ENCODE data around the gene MICU2. TPM values are rescaled to one million over a fixed set of nuclear protein-coding genes. Genes with fewer than 3 reads are reported as not detected.

The MICU2 gene
- polyA plus RNA-seq, 1 experiment: 20.3 TPM

- no peak for TF ChIP-seq CTCF (IDR thresholded peaks at IDR 0.05; ENCODE audit: insufficient read depth, low read depth, low read length)
- CTCF ChIA-PET: interaction anchor here (0.6 to 3.4 kb wide), 5 partner anchors 12 to 161 kb away, joined by 3 to 17 read pairs (median 3); no protein-coding TSS in a partner anchor
- no peaks in the 10 kb centered on the region for H3K36me3 ChIP-seq (ENCODE audit: control insufficient read depth, insufficient read depth, low read length)
- peak within 1 kb of the TSS; percentile 83 for H3K4me3 ChIP-seq (ENCODE audit: low read depth, low read length)
- POLR2A ChIA-PET: no interaction called here
- DNase-seq (ENCODE audit: low read depth): no peak
- H3K27me3 ChIP-seq (ENCODE audit: control insufficient read depth, insufficient read depth, low read length): no peaks in the 10 kb centered on the region
Measured at GRCh38 chr13:21458813-21459701, 144.9 kb downstream of the MICU2 start, which contains the start of gene ZDHHC20. Gene ZDHHC20 (minus strand): TSS chr13:21459303. CDS start chr13:21459171, 132 bp downstream.

GRCh38 chr13:21458451-21458812 is 145.5 kb downstream of the MICU2 start:
- H3K27me3 ChIP-seq (ENCODE audit: control insufficient read depth, insufficient read depth, low read length): no peaks in the 10 kb centered on the region
- TF ChIP-seq CTCF (IDR thresholded peaks at IDR 0.05; ENCODE audit: insufficient read depth, low read depth, low read length): no peak
- H3K4me3 ChIP-seq (ENCODE audit: low read depth, low read length): peak overlapping the region; percentile 83
- ChIA-PET CTCF (interaction anchor here (0.6 to 3.4 kb wide), 3 partner anchors 18 to 160 kb away, joined by 3 to 17 read pairs (median 3); no protein-coding TSS in a partner anchor), POLR2A (no interaction called here)
- no peak for DNase-seq (ENCODE audit: low read depth)
- H3K36me3 ChIP-seq (ENCODE audit: control insufficient read depth, insufficient read depth, low read length): no peaks in the 10 kb centered on the region

GRCh38 chr13:21453387-21454081 is 150.4 kb downstream of the MICU2 start:
- Histone ChIP-seq H3K36me3 (ENCODE audit: control insufficient read depth, insufficient read depth, low read length) (no peaks in the 10 kb centered on the region), H3K27me3 (ENCODE audit: control insufficient read depth, insufficient read depth, low read length) (no peaks in the 10 kb centered on the region), H3K4me3 (ENCODE audit: low read depth, low read length) (no peak overlapping the region)
- no peak for DNase-seq (ENCODE audit: low read depth)
- POLR2A ChIA-PET: no interaction called here
- no peak for TF ChIP-seq CTCF (IDR thresholded peaks at IDR 0.05; ENCODE audit: insufficient read depth, low read depth, low read length)
- CTCF ChIA-PET: no interaction called here

- no peaks in the 10 kb centered on the region for H3K36me3 ChIP-seq (ENCODE audit: control insufficient read depth, insufficient read depth, low read length)
- H3K4me3 ChIP-seq (ENCODE audit: low read depth, low read length): no peak overlapping the region
- ChIA-PET CTCF (no interaction called here), POLR2A (no interaction called here)
- no peak for DNase-seq (ENCODE audit: low read depth)
- no peaks in the 10 kb centered on the region for H3K27me3 ChIP-seq (ENCODE audit: control insufficient read depth, insufficient read depth, low read length)
- no peak for TF ChIP-seq CTCF (IDR thresholded peaks at IDR 0.05; ENCODE audit: insufficient read depth, low read depth, low read length)
Measured at GRCh38 chr13:21450936-21451335, 153.0 kb downstream of the MICU2 start.

GRCh38 chr13:21446656-21447055 is 157.3 kb downstream of the MICU2 start:
- Histone ChIP-seq H3K27me3 (ENCODE audit: control insufficient read depth, insufficient read depth, low read length) (no peaks in the 10 kb centered on the region), H3K4me3 (ENCODE audit: low read depth, low read length) (no peak overlapping the region), H3K36me3 (ENCODE audit: control insufficient read depth, insufficient read depth, low read length) (no peaks in the 10 kb centered on the region)
- ChIA-PET POLR2A (no interaction called here), CTCF (no interaction called here)
- no peak for DNase-seq (ENCODE audit: low read depth)
- TF ChIP-seq CTCF (IDR thresholded peaks at IDR 0.05; ENCODE audit: insufficient read depth, low read depth, low read length): no peak
